ACC112 (cell line): ENCODE measurements around the gene ZNF580.

ENCODE experiments used
- H2AFZ ChIP-seq: fragments of 200-600 bp; sonication (generic); one replicate; pipeline ENCODE4 v1.6.0; 2017; ENCODE audit warnings: antibody characterized with exemption, low read length; ENCODE audit not compliant: unreplicated experiment
- H3K27ac ChIP-seq: fragments of 200-600 bp; sonication (generic); 2 replicates; pipeline ENCODE4 v1.5.1; 2014; ENCODE audit warnings: low read depth, mild to moderate bottlenecking, antibody characterized with exemption, low read length, moderate library complexity
- H3K27me3 ChIP-seq: fragments of 200-600 bp; sonication (generic); 2 replicates; pipeline ENCODE4 v1.6.1; 2014; ENCODE audit warnings: mild to moderate bottlenecking, antibody characterized with exemption, low read length, moderate library complexity, mixed read lengths; ENCODE audit not compliant: insufficient read depth
- H3K36me3 ChIP-seq: fragments of 200-600 bp; sonication (generic); 2 replicates; pipeline ENCODE4 v1.6.1; 2016; ENCODE audit warnings: mild to moderate bottlenecking, antibody characterized with exemption, low read length, moderate library complexity, mixed read lengths; ENCODE audit not compliant: insufficient read depth
- H3K4me1 ChIP-seq: fragments of 200-600 bp; sonication (generic); one replicate; pipeline ENCODE4 v1.6.1; 2016; ENCODE audit warnings: low read length, mixed read lengths; ENCODE audit not compliant: insufficient read depth, unreplicated experiment, control insufficient read depth
- H3K4me3 ChIP-seq: fragments of 200-600 bp; sonication (generic); 2 replicates; pipeline ENCODE4 v1.5.1; 2014; ENCODE audit warnings: mild to moderate bottlenecking, low read depth, low read length
- H3K79me2 ChIP-seq: fragments of 200-600 bp; sonication (generic); one replicate; pipeline ENCODE4 v1.6.0; 2016; ENCODE audit warnings: low read length; ENCODE audit not compliant: control insufficient read depth, unreplicated experiment, insufficient read depth

ZNF580 gene

DNA sequence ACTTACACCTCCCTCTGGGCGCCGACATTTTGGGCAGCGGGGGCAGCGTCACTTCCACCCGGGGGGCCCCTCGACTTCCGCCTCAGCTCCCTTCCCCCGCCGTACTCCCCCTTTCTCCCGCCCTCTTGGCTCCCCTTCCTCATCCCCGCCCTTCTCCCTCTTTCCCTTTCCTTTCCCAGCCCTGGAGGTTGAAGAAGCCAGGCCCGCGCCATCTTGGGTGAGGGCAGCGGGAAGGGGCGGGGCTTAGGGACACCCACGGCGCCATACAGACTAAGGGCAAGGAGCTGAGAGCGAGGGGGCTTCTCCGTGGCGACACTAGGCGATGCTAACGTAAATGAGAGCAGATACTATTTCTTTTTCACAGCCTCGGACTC lies 41.3 kb upstream of the ZNF580 start, which contains the start of gene FIZ1:
Gene FIZ1 (minus strand): TSS at position 50 of the 374 bp plus-strand sequence. CDS start 1,652 bp downstream, outside the sequence.
- Histone ChIP-seq H3K4me3 (peak within 1 kb of the TSS; percentile 75), H3K4me1 (no peaks in the 10 kb centered on the region), H3K36me3 (peaks cover 16% of the 10 kb centered on the region; the same call in 1 of the 2 replicates), H3K27ac (peak within 1 kb of the TSS; percentile 95), H3K79me2 (peaks cover 3% of the 10 kb centered on the region), H2AFZ (peak within 1 kb of the TSS; percentile 73), H3K27me3 (no peaks in the 10 kb centered on the region)

DNA sequence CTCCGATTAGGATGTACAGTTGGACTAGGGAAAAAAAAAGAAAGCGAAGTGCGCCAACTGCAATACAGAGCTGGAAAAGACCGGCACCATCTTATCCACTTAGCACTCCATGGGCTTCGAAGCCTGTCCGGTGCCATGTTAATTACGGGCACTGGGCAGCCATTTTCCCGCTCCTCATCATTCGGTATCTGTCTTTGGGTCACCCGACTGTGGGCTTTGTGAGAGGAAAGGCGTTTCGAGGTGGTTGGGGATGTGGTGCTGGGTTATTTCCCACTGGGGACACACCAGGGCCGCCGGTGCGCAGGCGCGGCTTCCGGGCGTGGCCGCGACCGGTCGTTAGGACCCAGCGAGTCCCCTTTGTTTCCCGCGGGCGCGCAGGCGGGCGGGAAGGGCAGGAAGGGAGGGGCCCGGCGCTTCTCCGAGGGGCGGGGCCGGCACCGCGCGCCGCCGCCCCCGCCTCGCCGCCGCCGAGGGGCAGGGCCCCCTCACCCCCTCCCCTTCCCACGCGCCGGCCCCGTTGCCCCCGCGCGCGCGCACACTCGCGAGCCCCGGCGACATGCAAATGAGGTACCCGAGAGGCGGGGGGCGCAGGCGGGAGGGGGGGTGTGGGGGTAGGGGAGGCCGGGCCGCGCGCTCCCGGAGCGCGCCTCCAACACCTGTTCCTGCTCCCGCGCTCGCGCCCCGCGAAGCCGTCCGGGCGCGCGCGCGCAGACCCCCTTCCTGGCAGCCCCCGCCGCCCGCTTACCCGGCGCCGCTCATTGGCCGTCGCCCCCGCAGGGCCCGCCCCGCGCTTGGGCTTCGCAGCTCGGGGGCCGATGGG lies 40.8 kb upstream of the ZNF580 start, which contains the start of gene ZNF524:
Gene ZNF524 (plus strand): TSS at position 447 of the 820 bp plus-strand sequence. CDS start 1,825 bp downstream, outside the sequence.
- no peaks in the 10 kb centered on the region for H3K4me1 ChIP-seq
- H3K27ac ChIP-seq, result peak within 1 kb of the TSS; percentile 95
- peaks cover 10% of the 10 kb centered on the region; the same call in 1 of the 2 replicates for H3K36me3 ChIP-seq
- peaks cover 3% of the 10 kb centered on the region for H3K79me2 ChIP-seq
- peak within 1 kb of the TSS; percentile 75 for H3K4me3 ChIP-seq
- peak within 1 kb of the TSS; percentile 73 for H2AFZ ChIP-seq
- H3K27me3 ChIP-seq, result no peaks in the 10 kb centered on the region

DNA sequence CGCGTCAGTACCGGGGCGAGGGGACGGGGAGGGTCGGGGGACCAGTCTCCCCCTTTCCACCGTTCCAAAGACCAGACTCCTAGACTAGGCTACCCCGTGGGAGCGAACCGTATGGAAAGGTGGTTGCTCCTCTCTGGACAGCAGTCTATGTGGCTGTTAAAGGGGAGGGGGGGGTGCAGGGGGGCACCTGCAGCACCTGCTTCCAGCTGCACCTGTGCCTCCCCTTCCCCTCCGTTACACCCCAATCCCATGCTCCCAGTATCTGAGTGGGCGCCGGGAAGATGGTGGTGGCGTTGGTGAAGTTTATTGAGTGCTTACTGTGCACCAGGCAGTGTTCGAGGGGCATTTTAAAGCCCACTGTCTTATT lies 40.2 kb upstream of the ZNF580 start:
- peak overlapping the region; percentile 75 for H3K4me3 ChIP-seq
- H2AFZ ChIP-seq, result peak overlapping the region; percentile 14
- peaks cover 3% of the 10 kb centered on the region for H3K79me2 ChIP-seq
- H3K4me1 ChIP-seq, result no peaks in the 10 kb centered on the region
- H3K36me3 ChIP-seq, result peaks cover 5% of the 10 kb centered on the region; the same call in 1 of the 2 replicates
- H3K27ac ChIP-seq, result no peak overlapping the region
- H3K27me3 ChIP-seq, result no peaks in the 10 kb centered on the region

DNA sequence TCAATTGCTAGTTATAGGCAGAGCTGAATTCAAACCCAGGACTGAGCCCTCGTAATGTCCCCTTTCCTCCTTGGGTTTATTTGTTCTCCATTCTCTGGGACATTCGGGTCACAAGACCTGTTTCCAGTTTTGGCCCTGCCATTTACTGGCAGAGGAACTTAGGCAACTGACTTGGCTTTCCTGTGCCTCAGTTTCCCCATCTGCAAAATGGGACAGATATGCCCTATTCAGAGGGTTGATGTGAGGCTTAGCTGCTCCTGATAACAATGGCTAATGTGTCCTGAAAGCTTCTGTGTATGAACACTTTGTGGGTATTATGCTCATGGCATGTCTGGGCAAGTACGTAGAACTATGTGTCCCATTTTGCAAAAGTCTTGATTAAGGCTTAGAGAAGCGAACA lies 39.7 kb upstream of the ZNF580 start:
- Histone ChIP-seq H3K4me3 (peak overlapping the region; percentile 75), H3K79me2 (peaks cover 3% of the 10 kb centered on the region), H3K36me3 (peaks cover under 1% of the 10 kb centered on the region; the same call in 1 of the 2 replicates), H2AFZ (no peak overlapping the region), H3K4me1 (no peaks in the 10 kb centered on the region), H3K27me3 (no peaks in the 10 kb centered on the region), H3K27ac (no peak overlapping the region)

DNA sequence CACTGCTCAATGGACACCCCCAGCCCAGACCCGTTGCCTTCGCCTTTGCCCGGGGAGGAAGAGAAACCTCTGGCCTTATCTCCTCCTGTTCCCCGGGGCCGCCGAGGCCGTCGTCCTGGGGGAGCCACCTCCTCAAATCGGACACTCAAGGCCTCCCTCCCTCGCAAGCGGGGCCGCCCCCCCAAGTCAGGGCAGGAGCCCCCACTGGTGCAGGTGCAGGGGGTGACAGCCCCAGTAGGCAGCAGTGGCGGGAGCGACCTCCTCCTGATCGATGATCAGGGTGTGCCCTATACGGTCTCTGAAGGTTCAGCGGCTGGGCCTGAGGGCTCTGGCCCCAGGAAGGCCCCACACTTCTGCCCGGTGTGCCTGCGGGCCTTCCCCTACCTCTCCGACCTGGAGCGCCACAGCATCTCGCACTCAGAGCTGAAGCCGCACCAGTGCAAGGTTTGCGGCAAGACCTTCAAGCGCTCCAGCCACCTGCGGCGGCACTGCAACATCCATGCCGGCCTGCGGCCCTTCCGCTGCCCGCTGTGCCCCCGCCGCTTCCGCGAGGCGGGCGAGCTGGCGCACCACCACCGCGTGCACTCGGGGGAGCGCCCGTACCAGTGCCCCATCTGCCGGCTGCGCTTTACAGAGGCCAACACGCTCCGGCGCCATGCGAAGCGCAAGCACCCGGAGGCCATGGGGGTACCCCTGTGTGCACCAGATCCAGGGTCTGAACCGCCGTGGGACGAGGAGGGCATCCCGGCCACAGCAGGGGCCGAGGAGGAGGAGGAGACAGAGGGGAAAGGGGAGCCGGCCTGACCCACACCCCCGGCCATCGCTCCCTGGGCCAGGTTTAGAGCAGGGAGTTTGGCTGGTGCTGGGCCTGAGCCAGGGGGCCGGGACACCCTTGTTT lies 38.4 kb upstream of the ZNF580 start:
- Histone ChIP-seq H2AFZ (no peak overlapping the region), H3K36me3 (no peaks in the 10 kb centered on the region), H3K4me1 (peaks cover 7% of the 10 kb centered on the region), H3K27me3 (no peaks in the 10 kb centered on the region), H3K27ac (no peak overlapping the region), H3K4me3 (no peak overlapping the region), H3K79me2 (peaks cover 13% of the 10 kb centered on the region)

DNA sequence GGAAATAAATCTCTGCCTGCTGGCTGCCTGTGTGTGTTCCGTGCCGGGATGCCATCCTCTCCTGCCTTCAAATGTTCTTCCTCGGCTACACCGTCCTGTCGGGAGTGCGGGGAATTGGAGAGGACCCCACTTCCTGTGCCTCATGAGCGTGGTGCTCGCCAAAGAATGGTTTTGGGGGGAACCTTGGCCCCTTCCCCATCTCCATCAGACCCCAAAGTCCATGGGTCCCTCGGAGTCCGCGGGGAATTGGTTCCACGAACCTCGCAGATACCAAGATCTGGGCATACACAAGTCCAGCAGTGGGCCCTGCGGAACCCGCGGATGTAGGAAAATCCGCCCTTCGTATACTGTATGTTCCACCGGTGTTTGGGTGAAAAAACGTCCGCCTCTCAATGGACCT lies 37.7 kb upstream of the ZNF580 start:
- H3K27ac ChIP-seq, result no peak overlapping the region

DNA sequence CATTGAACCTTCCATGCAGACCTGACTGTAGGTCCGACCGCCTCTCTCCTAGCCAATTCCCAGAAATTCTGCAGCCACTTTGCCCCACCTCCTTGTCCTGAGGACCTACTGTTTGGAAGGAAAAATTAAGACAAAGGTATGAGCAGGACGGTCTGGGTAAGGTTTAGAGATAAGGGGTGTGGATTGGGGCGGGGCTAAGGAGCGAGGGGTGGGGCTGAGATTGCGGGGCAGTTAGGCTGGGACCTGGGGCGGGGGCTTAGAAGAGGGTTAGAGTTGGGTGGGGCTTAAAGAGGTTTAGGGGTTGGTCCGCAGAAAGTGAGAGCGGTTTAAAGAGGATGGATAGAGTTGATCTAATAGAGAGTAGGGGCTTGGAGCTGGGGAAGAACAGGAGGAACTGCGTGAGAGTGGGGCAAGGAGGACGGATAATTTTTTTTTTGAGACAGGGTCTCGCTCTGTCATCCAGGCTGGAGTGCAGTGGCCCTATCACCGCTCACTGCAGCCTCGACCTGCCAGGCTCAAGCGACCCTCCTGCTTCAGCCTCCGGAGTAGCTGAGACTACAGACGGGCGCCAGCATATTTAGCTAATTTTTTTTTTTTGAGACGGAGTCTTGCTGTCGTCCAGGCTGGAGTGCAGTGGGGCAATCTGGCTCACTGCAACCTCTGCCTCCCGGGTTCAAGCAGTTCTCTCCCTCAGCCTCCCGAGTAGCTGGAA lies 37.1 kb upstream of the ZNF580 start:
- Histone ChIP-seq H3K27me3 (no peaks in the 10 kb centered on the region), H3K36me3 (no peaks in the 10 kb centered on the region), H3K4me1 (peaks cover 7% of the 10 kb centered on the region), H3K4me3 (no peak overlapping the region), H2AFZ (no peak overlapping the region), H3K27ac (no peak overlapping the region), H3K79me2 (peaks cover 19% of the 10 kb centered on the region)

More for the DNA sequence above, 37.7 kb upstream of the ZNF580 start:
- Histone ChIP-seq H2AFZ (no peak overlapping the region), H3K79me2 (peaks cover 19% of the 10 kb centered on the region), H3K4me1 (peaks cover 7% of the 10 kb centered on the region), H3K4me3 (no peak overlapping the region), H3K36me3 (no peaks in the 10 kb centered on the region), H3K27me3 (no peaks in the 10 kb centered on the region)

DNA sequence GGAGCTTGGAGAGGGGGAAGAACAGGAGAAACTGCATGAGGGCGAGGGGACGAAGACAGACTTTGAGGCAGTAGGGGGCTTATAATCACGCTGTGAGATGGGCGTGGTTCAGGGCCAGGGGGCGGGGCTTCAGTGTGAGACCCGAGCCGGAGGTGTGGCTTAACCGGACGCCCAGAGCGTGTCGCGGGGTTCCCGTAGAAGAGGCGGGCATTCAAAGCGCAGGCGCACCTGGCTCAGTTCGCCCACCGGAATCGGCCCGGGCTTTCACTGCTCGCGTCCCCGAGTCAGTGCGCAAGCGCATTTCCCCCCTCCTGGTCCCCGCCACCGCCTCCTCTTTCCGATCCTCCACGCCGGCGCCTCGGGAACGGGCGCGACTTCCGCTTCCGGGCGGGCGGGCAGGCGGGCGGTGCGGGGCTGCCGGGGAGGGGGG lies 35.6 kb upstream of the ZNF580 start:
- H3K4me1 ChIP-seq, result peaks cover 7% of the 10 kb centered on the region
- H3K79me2 ChIP-seq, result peaks cover 22% of the 10 kb centered on the region
- H3K27me3 ChIP-seq, result no peaks in the 10 kb centered on the region
- peak overlapping the region; percentile 78 for H3K27ac ChIP-seq
- peaks cover 10% of the 10 kb centered on the region; the same call in 1 of the 2 replicates for H3K36me3 ChIP-seq
- H3K4me3 ChIP-seq, result peak overlapping the region; percentile 92
- H2AFZ ChIP-seq, result no peak overlapping the region

DNA sequence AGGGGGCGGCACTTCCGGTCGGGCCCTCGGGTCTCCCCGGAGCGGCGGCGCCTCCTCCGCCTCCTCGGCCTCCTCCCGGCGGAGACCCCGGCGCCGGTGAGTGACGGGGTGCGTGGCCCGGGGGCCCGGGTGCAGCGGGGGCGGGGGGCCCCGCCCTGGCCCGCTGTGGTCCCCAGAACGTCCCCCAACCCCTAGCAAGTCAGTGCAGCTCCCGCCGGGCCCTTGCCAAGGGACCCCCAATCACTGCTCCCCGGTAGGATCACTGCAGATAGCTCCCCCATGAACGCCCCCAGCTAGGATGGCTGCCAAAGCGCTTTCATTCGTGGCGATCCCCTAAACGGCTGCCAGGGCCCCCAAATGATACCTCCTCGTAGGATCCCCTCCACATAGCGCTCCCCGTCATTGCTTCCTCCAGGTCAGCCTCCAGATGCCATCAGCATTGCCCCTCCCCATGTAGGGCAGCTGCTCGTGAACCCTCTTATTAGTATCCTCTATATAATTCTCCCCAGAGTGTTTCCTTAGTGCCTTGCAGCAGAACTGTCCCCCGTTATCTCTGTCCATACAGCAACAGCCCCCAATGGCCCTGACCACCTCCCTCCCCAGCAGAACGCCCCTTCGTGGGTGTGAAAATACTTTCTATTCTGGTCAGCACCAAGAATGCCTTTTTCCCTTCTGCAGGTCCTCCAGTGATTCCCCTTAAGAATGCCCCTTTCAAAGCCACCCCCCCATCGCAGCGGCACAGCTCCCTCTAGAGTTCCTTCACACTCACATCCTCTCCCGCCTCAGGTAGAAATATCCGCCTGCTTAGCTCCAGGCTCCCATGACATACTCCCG lies 34.9 kb upstream of the ZNF580 start, which contains the start of gene ZNF865:
Gene ZNF865 (plus strand): TSS at position 11 of the 834 bp plus-strand sequence. CDS start 7,972 bp downstream, outside the sequence.
- Histone ChIP-seq H3K4me3 (peak within 1 kb of the TSS; percentile 92), H3K27ac (peak within 1 kb of the TSS; percentile 78), H3K27me3 (no peaks in the 10 kb centered on the region), H3K36me3 (peaks cover 10% of the 10 kb centered on the region; the same call in 1 of the 2 replicates), H3K4me1 (peaks cover 7% of the 10 kb centered on the region), H3K79me2 (peaks cover 22% of the 10 kb centered on the region), H2AFZ (no peak within 1 kb of the TSS)
